Omental fat pad (tissue), 4 donors: ENCODE data around the gene GAN. TPM values are rescaled to one million over a fixed set of nuclear protein-coding genes. Genes with fewer than 3 reads are reported as not detected.

Source experiments
- ATAC-seq: fragments of 150-250 bp; one replicate; pipeline ENCODE4 v1.9.1; 2016; ENCODE audit warnings: mild to moderate bottlenecking, moderate library complexity; ENCODE audit not compliant: low FRiP score
- DNase-seq: peaks from one replicate; pipeline ENCODE4 v3.0.0-alpha.2; 2019; ENCODE audit warnings: low spot score
- CTCF ChIP-seq, 3 donors: fragments of 450-650 bp; IDR thresholded peaks; one replicate each; pipeline ENCODE4 v1.5.1; 2016 to 2017; ENCODE audit warnings: antibody characterized with exemption in 3 of 3, mild to moderate bottlenecking in 3 of 3, moderate library complexity in 2 of 3
- total RNA-seq, 4 donors: library from RNA; depleted of rRNA; stranded (reverse); fragments of >200 nt; gene quantifications; one replicate each; pipeline ENCODE4 v1.1.0, GENCODE V29; 2016

The GAN gene
- total RNA-seq, 4 donors from 2014 or later, result 9.6 to 13.9 (median 10.9) TPM

GRCh38 chr16:81427219-81427618 is 112.5 kb downstream of the GAN start:
- no peak for TF ChIP-seq CTCF (IDR thresholded peaks at IDR 0.05)
- ATAC-seq (no peak), DNase-seq (no peak)

GRCh38 chr16:81429045-81429521 is 114.3 kb downstream of the GAN start:
- no peak for TF ChIP-seq CTCF (IDR thresholded peaks at IDR 0.05)
- no peak for DNase-seq
- ATAC-seq, result no peak

DNA sequence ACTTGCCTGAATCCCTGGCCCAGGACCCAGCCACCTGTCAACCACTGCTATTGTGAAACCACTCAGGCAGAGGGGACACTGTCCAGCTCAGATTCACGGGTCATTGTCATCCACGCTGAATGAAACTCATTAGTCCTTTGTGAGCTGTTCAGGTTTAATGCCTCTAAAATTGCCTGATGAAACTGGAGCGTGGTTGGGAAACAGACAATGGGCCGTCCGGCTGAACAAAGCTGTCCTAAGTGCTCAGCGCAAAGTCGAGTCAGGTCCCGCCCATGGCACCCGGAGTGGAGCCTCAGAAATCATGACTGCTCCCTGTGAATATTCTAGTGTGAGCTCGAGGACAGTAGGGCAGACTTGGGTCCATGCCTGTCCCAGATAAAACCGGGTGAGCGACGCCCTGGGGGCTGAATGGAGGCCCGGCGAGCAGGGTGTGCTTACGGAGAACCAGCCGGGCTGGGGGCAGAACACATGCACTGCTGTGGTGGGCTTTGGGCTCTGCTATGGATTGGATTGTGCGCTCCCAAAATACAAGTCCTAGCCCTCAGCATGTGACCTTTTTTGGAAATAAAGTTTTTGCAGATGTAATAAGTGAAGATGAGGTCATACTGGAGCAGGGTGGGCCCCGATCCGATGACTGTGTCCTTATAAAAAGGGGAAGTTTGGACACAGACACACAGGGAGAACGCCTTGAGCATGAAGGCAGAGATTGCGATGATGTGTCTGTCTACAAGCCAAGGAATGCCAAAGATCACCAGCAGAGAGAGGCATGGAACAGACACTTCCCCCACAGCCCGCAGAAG is 117.0 kb downstream of the GAN start:
- ATAC-seq (peak; percentile 81), DNase-seq (no peak)

GRCh38 chr16:81432937-81433557 is 118.3 kb downstream of the GAN start:
- no peak for TF ChIP-seq CTCF (IDR thresholded peaks at IDR 0.05)
- DNase-seq (no peak), ATAC-seq (no peak)

More for the DNA sequence above, 117.0 kb downstream of the GAN start:
- TF ChIP-seq CTCF (IDR thresholded peaks at IDR 0.05), result no peak

DNA sequence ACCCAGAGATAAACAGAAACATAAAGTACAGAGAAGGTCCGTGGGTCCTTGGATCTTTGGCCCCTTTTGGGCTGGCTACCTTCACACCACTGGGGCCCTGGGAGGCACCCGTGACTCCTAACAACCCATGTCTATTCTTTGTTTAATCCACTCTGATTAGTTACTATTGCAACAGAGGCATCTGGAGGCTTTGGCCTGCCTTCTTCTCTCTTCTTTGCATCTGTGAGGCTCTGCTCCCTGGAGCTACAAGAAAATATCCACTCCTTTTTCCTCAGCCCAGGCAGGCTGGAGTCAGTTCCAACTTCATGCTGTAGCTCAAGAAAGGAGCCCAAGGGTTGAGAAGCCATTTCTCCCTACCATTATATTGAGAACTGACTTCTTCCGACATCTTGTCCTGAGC is 120.3 kb downstream of the GAN start:
- no peak for TF ChIP-seq CTCF (IDR thresholded peaks at IDR 0.05)
- ATAC-seq (no peak), DNase-seq (no peak)

- no peak for ATAC-seq
- no peak for DNase-seq
- no peak for TF ChIP-seq CTCF (IDR thresholded peaks at IDR 0.05)
Observed at GRCh38 chr16:81435567-81435966, 120.8 kb downstream of the GAN start.
